HG03135 (cell line): Measurements from ENCODE around the gene SAMD10.
"Not testable (repeated sequence)": the region's sequence is repeated elsewhere in the genome, so short reads cannot be mapped to it uniquely, and the experiment has no call there.

Experiments
- ATAC-seq: cut with Tn5 transposase; IDR thresholded peaks from one replicate; pipeline ENCODE4 v1.9.1; 2021; ENCODE audit warnings: mild to moderate bottlenecking, moderate library complexity; ENCODE audit not compliant: unreplicated experiment

The SAMD10 gene

DNA sequence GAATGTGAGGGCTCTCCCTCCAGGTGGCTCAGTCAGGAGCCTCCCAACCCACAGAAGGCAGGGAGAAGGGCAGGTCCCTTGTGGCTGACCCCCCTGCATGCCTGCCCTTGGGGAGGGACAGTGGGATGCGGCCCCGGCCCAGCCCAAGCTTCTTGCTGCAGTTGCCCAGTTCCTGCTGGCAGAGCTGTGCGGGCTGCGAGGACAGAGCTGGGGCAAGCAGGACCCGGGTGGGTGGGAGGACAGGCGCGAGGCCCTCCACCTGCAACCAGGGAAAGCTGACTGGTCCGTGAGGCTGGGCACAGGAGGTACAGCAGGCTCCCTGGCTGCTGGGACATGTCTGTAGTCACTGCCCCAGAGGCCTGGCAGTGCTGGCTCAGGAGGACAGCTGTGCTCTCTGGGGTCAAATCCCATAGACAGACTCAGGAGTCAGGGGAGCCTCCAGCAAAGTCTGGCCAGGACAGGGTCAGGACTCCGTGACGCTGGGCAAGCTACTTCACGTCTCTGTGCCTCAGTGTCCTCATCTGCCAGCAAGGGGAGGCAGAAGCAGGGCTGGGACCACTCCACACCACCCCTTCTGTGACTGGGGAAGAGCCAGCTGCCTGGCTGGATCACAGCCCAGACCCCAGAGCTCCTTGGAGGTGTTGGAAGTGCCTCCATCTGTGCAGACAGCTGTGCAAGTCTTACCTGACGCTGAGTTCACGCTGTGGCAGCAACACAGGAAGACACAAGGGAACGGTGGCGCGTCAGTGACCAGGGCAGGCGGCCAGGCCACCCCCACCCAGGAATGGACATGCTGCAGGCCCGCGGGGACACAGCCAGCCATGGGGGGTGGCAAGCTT is 36.3 kb downstream of the SAMD10 start:
- ATAC-seq, result no peak

DNA sequence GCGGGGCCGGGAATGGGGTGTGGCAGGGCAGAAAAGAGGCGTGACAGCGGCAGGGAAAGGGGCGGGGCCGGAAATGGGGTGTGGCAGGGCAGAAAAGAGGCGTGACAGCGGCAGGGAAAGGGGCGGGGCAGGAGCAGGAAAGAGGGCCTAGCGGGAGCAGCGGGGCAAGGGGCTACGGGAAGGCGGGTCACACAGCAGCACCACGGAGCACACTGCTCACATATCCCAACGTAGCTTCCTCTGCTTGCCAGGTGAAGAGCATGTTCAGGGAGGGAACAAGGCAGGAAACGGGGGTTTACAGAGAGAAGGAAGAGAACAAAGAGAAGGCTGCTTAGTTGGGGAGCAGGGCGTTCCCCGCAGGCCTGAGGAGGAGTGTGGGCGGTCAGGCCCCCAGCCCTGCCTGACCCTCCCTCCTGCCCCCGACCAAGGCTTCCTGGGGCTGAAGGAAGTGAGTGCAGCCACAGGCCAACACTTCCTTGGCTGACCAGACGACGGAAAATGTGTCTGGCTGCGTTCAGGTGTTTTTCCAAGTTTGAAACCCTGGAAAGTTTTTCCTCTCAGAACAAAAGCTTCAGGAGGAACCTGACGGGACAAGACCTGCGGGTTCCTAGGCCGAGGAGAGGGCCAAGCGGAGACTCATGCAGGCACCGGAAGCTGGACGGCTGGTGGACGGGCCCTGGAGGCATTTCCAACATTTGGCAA is 37.0 kb downstream of the SAMD10 start:
- no peak for ATAC-seq

DNA sequence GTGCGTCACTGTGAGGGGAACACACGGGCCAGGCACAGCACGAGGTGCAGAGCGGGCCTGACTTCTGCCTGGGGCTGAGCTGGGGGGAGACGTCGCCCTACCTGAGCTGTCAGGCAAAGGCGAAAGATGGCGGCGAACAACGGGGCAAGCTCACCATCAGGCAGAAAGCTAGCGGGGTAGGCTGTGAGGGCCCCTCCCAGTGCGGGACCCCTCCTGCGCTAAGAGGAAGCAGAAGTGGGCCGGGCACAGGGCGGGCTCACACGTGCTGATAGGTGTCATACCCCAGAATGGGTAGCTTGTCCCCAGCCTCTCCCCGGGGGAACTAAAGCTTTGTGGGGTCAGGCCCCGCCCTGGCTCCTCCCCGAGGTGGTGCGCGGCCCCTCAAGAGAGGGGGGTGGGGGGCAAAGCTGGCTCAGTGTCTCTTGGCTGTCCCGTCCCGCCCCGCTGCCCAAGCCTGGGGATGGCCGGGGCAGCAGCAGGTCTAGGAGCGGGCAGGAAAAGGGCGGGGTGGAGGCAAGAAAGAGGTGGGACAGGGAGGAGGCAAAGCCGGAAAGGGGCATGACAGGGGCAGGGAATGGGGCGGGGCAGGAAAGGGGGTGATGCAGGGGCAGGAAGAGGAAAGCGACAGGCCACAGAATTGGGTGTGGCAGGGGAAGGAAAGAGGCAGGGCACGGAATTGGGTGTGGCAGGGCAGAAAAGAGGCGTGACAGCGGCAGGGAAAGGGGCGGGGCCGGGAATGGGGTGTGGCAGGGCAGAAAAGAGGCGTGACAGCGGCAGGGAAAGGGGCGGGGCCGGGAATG is 38.0 kb downstream of the SAMD10 start:
- ATAC-seq, result no peak

DNA sequence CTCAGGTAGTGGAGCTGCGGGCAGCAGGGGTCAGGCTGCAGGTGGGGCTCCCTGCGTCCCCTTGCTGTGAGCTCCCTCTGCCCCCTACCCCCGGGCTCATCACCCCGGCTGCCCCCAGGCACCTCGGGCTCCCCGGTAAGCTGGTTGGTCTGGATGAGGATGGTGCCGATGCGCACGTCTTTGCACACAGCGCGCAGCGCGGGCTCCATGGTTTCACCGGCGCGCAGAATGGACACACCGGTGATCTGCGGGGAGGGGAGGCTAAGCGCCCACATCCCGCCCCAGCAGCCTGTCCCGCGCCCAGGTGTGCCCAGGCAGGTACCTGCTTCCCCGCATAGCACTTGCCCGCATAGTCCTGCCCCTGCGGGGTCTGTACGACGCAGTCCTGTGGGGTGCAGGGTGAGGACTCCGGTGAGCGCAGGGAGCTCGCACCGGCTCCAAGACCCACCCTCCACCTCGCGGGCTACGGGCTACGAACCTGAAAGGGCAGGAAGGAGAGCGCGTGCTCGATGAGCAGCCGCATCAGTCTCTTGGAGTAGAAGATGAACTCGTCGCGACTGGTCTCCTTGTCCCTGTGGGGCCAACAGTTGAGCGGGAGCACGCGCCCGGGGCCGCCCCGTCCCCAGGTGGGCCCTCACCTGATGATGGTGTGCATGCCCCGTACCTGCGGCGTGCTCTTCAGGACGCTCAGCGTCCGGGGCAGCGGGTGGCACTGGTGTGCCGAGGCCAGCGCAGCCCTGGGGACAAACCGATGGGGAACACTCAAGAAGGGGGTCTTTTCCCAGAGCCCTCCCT is 38.8 kb downstream of the SAMD10 start:
- ATAC-seq, result no peak

DNA sequence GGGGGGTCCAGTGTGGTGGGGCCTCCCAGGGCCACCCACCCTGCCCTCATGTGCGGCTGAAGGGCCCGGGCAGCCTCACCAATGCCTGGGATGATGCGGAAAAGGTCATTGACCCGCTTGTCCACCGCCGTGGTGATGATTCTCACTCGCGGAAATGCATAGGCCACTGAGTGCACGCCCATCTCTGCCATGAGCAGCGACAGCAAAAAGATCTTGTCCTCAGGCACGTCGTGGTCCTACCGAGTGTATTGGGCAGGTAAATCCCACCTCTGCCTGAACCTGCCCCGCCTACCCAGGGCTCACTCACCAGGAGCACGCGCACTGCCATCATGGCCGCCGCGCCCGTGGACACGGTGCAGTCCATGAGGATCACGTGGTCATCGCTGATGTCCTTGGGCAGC is 39.4 kb downstream of the SAMD10 start:
- no peak for ATAC-seq

- ATAC-seq, result no peak
Observed at GRCh38 chr20:63939061-63939935, 40.1 kb downstream of the SAMD10 start.

DNA sequence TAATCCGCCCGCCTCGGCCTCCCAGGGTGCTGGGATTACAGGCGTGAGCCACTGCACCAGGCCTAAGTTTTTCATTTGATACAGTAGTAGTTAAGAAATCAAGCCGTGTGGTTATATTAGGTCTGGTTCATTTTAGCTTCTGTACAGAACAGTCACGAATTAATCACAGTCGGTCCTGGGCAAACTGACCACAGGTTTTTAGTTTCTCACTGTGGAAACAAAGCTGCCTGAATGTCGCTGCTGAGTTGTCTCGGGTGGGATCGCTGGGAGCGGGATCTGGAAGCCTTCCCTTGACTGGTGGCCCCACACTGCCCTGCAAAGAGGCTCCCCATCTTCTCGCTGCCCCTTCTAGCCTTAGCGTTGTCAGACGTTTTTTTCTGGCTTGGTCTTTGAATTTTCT is 41.8 kb downstream of the SAMD10 start:
- ATAC-seq, result no peak

GRCh38 chr20:63935447-63935846 is 44.0 kb downstream of the SAMD10 start:
- no peak for ATAC-seq

DNA sequence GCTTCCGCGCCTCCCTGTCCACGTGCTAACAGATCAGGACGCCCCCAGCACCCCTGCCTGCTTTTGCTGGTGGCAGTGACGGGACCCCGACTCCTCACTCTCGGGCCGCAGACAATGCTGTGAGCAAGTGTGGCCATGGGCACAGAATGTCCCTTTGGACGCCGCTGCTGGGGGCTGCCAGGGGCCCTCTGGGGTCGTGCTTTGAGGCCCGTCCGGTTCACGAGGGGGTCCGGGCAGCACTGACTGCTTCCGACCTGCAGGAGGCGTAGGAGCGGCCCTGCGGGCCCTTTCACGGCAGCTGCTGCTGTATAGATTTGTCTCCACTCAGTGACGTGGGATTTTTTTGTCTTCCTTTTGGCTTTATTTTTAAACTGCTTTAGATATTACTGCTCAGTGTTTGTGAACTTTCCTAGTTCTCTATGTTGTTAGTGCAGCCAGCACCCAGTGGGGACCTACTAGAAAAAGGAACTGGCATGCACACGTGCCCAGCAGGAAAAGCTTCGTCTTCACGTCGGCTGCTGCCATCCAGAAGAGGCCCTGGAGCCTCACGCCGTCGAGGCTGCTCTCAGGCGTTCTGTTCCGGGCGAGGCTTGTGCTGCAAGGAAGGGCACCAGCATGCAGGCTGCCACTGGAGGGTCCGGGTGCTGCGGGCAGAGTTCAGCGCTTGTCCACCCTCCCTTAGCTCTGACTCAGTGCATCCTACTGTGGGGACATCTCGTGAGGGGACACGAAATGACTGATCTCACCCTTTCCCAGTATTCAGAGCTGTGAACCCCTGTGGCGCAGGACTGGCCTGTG is 45.0 kb downstream of the SAMD10 start:
- ATAC-seq, result no peak

GRCh38 chr20:63933646-63934045 is 45.8 kb downstream of the SAMD10 start:
- ATAC-seq, result no peak

- ATAC-seq, result no peak
Observed at GRCh38 chr20:63932606-63933160, 46.8 kb downstream of the SAMD10 start.

DNA sequence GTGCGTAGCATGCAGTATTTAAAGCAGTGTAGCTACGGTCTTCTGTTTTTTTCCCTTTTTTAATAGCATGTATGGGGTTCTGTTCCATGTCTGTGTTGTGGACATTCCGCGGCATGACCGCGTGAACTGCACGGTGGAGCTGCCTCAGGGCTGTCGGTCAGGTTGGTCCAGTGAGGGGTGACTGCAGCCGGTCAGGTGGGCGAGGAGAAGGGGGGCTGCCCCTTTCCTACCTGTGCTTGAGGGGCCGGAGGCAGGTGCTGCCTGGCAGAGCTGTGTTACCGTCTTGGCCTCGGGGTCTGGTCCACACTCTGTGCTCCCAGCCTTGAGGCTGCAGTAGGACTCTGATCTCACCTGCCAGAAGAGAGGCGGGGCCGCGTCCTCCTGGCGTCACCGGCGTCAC is 47.7 kb downstream of the SAMD10 start:
- ATAC-seq, result no peak

GRCh38 chr20:63930971-63931553 is 48.4 kb downstream of the SAMD10 start:
- no peak for ATAC-seq

DNA sequence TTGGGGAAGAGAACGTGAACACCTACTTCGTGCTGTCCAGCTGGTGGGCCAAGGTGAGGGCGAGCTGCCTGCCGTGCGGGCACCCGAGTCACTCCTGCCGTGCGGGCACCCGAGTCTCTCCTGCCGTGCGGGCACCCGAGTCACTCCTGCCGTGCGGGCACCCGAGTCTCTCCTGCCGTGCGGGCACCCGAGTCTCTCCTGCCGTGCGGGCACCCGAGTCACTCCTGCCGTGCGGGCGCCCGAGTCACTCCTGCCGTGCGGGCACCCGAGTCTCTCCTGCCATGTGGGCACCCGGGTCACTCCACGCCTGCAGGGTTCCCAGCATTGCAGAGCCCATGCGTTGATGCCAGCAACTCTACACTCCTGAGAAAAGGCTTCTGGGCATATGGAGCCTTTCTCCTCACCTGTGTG is 50.0 kb downstream of the SAMD10 start:
- ATAC-seq, result not testable (repeated sequence)

- ATAC-seq, result no peak
Observed at GRCh38 chr20:63929071-63929470, 50.4 kb downstream of the SAMD10 start.

GRCh38 chr20:63926298-63926697 is 53.1 kb downstream of the SAMD10 start:
- ATAC-seq, result no peak

GRCh38 chr20:63924241-63924640 is 55.2 kb downstream of the SAMD10 start:
- no peak for ATAC-seq
